ENCODE measurements around the gene RRP15. TPM values are rescaled to one million over a fixed set of nuclear protein-coding genes. Genes with fewer than 3 reads are reported as not detected.

The RRP15 gene
- total RNA-seq, 1 experiment from 2014 or later: 38.4 TPM

DNA sequence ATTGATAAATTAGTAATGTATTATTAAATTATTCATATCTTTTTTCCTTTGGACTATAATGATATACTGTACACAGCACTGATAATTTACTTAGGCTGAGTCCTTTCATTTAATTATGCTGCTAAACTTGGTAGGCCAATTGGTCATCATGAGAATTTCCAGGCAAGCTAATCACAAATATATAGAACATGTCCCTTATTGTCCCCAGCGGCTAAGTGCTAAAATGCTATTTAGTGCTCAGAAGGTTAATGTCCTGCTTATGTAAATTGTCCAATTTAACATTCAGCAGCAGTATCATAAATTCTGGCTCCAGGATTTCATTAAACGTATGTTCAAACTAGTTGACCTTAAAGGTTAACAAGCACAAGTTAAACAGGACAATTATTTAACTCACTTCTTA is 30.0 kb upstream of the RRP15 start:
- no peaks in the 10 kb centered on the region for H3K9me3 ChIP-seq (ENCODE audit: low read depth, low read length, poor library complexity, severe bottlenecking)
- DNase-seq (ENCODE audit: low spot score): no peak
- no peak overlapping the region for H3K4me3 ChIP-seq (ENCODE audit: low read depth, low read length, poor library complexity, severe bottlenecking)
- peaks cover 79% of the 10 kb centered on the region for H3K27me3 ChIP-seq (replicated peaks; ENCODE audit: insufficient read depth, low read depth, low read length, poor library complexity)
- CTCF ChIA-PET: no interaction called here
- no peak for TF ChIP-seq EZH2 (IDR thresholded peaks at IDR 0.05; ENCODE audit: borderline replicate concordance, low read depth, low read length, poor library complexity, severe bottlenecking)
- TF ChIP-seq, protein P1, sequence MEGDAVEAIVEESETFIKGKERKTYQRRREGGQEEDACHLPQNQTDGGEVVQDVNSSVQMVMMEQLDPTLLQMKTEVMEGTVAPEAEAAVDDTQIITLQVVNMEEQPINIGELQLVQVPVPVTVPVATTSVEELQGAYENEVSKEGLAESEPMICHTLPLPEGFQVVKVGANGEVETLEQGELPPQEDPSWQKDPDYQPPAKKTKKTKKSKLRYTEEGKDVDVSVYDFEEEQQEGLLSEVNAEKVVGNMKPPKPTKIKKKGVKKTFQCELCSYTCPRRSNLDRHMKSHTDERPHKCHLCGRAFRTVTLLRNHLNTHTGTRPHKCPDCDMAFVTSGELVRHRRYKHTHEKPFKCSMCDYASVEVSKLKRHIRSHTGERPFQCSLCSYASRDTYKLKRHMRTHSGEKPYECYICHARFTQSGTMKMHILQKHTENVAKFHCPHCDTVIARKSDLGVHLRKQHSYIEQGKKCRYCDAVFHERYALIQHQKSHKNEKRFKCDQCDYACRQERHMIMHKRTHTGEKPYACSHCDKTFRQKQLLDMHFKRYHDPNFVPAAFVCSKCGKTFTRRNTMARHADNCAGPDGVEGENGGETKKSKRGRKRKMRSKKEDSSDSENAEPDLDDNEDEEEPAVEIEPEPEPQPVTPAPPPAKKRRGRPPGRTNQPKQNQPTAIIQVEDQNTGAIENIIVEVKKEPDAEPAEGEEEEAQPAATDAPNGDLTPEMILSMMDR (conservative IDR thresholded peaks at IDR 0.05; ENCODE audit: low read depth, low read length): no peak
- intact Hi-C loops (cut with micrococcal nuclease; ENCODE audit: unreplicated experiment): no loop called here
- BruUV-seq (replicated peaks): no TSS peak
- no peaks in the 10 kb centered on the region for H3K4me1 ChIP-seq (ENCODE audit: insufficient read depth, low read length, poor library complexity, severe bottlenecking)
- POLR2A ChIA-PET (ENCODE audit: low non-redundant PET): no interaction called here
- no peak overlapping the region for H3K27ac ChIP-seq (ENCODE audit: low read depth, low read length, poor library complexity, severe bottlenecking)
- H3K36me3 ChIP-seq (ENCODE audit: insufficient read depth, low read length, poor library complexity, severe bottlenecking): no peaks in the 10 kb centered on the region

DNA sequence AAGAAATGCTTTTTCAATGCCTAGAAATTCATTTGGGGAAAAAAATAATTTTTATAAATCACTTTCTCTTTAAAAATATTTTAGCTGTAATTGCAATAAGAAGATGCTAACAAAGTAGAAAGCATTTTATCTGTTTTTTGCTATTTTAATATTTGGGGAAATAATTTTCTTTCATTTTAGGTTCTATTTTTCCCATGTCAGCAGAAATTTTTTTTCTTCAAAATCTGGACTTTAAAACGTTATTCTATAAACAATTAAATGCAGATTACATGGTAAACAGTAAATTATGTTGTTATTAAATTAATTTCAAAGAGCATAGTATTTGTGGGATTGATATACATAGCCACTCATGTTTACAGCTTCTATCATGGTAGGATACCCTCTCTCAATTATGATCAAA is 27.7 kb upstream of the RRP15 start:
- no peak overlapping the region for H3K4me3 ChIP-seq (ENCODE audit: low read depth, low read length, poor library complexity, severe bottlenecking)
- ChIA-PET POLR2A (ENCODE audit: low non-redundant PET) (no interaction called here), CTCF (no interaction called here)
- TF ChIP-seq, protein P1 (conservative IDR thresholded peaks at IDR 0.05; ENCODE audit: low read depth, low read length): no peak
- TF ChIP-seq EZH2 (IDR thresholded peaks at IDR 0.05; ENCODE audit: borderline replicate concordance, low read depth, low read length, poor library complexity, severe bottlenecking): no peak
- H3K36me3 ChIP-seq (ENCODE audit: insufficient read depth, low read length, poor library complexity, severe bottlenecking): no peaks in the 10 kb centered on the region
- no peaks in the 10 kb centered on the region for H3K4me1 ChIP-seq (ENCODE audit: insufficient read depth, low read length, poor library complexity, severe bottlenecking)
- intact Hi-C loops (cut with micrococcal nuclease; ENCODE audit: unreplicated experiment): no loop called here
- no peaks in the 10 kb centered on the region for H3K9me3 ChIP-seq (ENCODE audit: low read depth, low read length, poor library complexity, severe bottlenecking)
- no peak for DNase-seq (ENCODE audit: low spot score)
- no peak overlapping the region for H3K27ac ChIP-seq (ENCODE audit: low read depth, low read length, poor library complexity, severe bottlenecking)
- H3K27me3 ChIP-seq (replicated peaks; ENCODE audit: insufficient read depth, low read depth, low read length, poor library complexity): peaks cover 78% of the 10 kb centered on the region
- BruUV-seq (replicated peaks): no TSS peak

DNA sequence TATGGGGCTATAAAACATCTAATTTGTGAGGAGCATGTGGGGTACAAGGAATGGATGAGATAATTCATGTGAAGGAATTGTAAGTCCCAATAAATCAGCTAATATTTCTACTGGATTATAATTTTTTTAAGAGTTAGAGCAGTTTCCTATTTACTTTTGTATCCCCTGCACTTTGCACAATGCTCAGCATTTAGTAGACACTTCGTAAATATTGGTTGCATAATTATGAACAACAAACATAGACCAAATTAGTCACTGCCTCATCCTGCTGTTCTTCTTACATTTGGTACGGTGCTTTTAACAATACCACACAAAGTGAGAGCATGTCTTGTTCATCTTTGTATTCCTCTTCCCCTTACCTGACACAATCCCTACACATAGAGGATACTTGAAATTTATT is 27.1 kb upstream of the RRP15 start:
- no peak for DNase-seq (ENCODE audit: low spot score)
- Histone ChIP-seq H3K27ac (ENCODE audit: low read depth, low read length, poor library complexity, severe bottlenecking) (no peak overlapping the region), H3K4me1 (ENCODE audit: insufficient read depth, low read length, poor library complexity, severe bottlenecking) (no peaks in the 10 kb centered on the region), H3K4me3 (ENCODE audit: low read depth, low read length, poor library complexity, severe bottlenecking) (no peak overlapping the region), H3K36me3 (ENCODE audit: insufficient read depth, low read length, poor library complexity, severe bottlenecking) (no peaks in the 10 kb centered on the region), H3K9me3 (ENCODE audit: low read depth, low read length, poor library complexity, severe bottlenecking) (no peaks in the 10 kb centered on the region), H3K27me3 (replicated peaks; ENCODE audit: insufficient read depth, low read depth, low read length, poor library complexity) (peaks cover 78% of the 10 kb centered on the region)
- POLR2A ChIA-PET (ENCODE audit: low non-redundant PET): no interaction called here
- TF ChIP-seq, protein P1 (conservative IDR thresholded peaks at IDR 0.05; ENCODE audit: low read depth, low read length): no peak
- no peak for TF ChIP-seq EZH2 (IDR thresholded peaks at IDR 0.05; ENCODE audit: borderline replicate concordance, low read depth, low read length, poor library complexity, severe bottlenecking)
- BruUV-seq (replicated peaks): no TSS peak
- intact Hi-C loops (cut with micrococcal nuclease; ENCODE audit: unreplicated experiment): no loop called here
- CTCF ChIA-PET: no interaction called here

Data from A673 (cell line).